HG03432 (cell line): ENCODE measurements around the gene OARD1.
"Not testable (repeated sequence)": the region's sequence is repeated elsewhere in the genome, so short reads cannot be mapped to it uniquely, and the experiment has no call there.

Source experiments
- ATAC-seq: cut with Tn5 transposase; IDR thresholded peaks from one replicate; pipeline ENCODE4 v1.9.1; 2021; ENCODE audit warnings: mild to moderate bottlenecking, moderate library complexity; ENCODE audit not compliant: unreplicated experiment

The OARD1 gene, protein sequence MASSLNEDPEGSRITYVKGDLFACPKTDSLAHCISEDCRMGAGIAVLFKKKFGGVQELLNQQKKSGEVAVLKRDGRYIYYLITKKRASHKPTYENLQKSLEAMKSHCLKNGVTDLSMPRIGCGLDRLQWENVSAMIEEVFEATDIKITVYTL

DNA sequence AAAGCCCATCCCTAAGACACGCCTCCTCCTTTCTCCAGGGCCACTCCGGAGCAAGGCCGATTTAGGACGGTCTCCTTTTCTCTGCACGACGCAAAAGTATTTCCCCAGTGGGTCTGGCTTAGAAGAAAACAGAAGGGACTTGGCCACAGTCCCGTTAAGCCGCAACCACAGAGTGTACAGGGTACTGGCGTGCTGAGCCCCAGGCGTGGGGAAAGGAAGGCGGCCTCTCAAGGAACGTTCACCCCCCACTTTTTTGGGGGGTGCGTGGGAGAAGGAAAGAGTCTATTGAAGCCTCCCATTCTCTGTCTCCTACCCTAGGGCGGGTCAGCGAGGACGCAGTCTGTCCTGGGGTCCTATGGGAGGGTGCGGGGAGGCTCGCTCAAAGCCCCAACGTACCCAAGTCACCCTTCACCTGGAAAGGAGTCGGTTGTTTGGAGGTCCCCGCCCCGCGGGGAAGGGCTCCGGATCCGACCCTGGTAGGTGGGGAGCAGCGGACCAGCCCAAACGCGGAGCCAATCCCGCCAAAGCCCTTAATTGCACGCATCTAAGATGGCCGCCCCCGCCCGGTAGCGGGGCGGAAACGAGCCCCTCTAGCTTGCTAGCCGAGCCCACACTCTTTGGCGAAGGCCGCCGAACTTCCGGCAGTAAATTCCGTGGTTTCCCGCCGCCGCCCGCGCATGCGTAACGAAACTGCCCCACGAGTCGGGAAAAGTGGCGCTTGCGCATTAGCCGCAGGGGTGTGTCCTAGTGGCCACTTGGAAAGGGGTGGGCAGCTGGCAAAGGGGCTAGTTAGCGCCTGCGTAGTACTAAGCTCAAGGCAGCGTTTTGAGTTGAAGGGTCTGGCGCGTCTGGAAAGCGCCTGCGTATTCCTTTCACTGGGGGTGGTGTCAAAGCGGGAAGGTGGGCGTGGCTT is at the start of gene OARD1:
TSS of gene OARD1 (minus strand) at position 434 of the 913 bp plus-strand sequence. CDS start 722 bp downstream, outside the sequence.
- ATAC-seq, result peak; percentile 66

DNA sequence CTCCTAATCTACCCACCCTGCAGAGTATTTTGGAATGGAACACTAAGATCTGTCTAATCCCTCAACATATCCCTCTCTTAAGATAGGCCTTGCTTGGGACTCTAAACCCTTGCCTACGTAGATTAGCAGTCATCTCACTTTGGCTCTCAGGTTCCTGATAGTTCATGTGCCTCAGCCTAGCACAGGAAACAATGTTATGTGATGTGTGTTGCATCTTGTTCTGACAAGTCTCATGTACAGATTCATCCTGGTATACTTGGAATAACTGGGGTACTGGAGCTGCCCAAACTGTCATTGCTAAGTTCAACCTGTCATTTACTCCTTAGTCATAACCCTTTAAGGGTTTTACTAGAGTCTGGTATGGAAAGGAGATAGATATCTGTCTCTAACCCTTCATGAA is 47.9 kb upstream of the OARD1 start:
- no peak for ATAC-seq

DNA sequence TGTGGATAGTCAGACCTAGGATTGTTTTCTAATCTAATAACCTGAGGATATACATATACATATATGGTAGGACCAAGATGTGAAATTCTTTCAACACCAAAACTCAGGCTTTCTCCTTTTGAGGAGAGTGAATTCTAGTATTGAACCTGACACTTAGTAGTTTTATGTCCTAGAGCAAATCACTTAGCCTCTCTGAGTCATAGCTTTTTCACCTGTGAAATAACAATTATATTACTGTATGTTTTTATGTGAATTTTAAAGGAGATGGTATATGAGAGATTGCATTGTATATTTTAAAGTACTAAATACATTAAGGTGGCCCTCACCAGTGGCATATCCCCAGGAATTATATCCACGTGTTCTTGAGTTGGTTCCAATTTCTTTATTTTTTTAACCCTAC is 47.4 kb upstream of the OARD1 start:
- no peak for ATAC-seq

DNA sequence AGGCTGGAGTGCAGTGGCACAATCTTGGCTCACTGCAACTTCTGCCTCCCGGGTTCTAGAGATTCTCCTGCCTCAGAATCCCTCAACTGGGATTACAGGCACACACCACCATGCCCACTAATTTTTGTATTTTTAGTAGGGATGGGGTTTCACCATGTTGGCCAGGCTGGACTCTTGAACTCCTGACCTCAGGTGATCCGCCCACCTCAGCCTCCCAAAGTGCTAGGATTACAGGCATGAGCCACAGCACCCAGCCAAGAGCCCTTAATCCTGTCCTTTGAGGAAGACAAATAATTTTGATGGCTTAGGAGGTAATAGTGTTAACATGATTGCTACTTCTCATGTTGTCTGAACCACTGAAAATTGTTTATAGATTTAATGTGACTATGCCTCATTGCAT is 42.9 kb upstream of the OARD1 start:
- not testable (repeated sequence) for ATAC-seq

DNA sequence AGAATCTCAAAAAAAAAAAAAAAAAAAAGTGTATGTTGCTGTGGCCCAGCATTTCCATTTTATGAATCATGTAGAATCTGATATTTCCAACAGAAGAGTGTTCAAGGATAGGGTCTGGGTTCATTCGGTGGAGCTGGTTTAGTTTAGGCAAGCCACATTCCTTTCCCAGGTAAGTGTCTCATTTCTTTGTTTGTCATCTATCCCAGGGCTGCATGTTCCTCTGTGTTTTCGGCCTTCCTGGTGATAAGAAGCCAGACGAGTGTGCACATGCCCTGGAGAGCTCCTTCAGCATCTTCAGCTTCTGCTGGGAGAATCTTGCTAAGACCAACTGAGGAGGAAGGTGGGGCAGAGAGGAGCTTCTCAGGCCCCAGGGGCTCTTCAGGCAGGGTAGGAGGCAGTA is 38.9 kb upstream of the OARD1 start:
- ATAC-seq, result no peak

DNA sequence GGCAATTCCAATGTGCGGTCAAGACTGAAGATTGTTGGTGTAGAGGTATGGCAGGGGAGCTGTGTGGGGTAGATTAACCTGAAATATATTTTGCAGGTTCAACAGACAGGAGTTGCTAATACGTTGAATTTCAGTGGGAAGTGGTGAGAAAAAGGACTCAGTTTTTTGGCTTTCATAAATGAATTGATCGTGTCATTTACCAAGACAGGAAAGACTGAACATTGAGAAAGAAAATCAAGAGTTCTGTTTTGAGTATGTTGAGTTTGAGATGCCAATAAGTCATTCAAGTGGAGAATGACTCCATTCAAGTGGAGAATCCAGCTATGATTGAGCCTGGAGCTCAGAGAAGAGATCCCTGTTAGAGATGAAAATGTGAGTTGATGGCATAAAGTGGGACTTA is 31.7 kb upstream of the OARD1 start:
- no peak for ATAC-seq

DNA sequence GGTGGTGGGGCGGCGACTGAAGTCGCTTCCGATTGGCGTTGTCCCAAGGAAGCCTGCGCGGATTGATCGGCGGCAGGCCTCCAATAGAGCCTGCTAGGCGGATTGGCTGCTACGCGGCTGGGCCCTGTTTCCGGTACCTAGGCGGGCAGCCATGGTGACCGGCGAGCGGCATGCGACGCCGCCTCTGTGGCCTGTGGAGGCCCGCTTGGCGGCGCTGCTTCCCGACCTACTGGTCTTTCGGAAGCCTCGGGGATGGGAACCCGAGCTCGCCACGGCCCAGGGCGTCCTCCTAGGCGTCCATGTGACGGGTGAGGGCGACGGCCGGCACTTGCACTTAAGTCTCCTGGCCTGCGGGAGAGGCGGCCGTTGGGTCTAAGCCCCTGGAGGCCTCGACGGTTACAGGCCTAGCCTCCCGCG is 28.7 kb upstream of the OARD1 start:
- ATAC-seq, result no peak

DNA sequence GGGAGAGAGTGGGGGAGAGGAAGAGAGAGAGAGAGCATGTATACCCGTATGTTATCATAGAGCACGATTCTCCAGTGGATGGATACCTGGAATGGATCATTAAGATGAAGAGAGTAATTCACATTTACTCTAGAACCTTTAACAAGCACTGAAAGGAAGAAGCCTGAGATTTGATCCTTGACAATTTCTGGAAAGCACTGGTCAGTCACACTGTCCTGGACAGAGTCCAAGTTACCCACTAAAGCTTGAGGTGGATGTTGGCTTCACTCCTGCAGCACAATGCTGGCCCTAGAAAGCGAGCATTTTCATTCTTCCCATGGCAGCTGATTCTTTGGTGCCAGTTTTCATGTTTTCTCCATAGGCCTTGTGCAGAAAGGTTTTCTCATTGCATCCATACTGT is 26.2 kb upstream of the OARD1 start:
- no peak for ATAC-seq

DNA sequence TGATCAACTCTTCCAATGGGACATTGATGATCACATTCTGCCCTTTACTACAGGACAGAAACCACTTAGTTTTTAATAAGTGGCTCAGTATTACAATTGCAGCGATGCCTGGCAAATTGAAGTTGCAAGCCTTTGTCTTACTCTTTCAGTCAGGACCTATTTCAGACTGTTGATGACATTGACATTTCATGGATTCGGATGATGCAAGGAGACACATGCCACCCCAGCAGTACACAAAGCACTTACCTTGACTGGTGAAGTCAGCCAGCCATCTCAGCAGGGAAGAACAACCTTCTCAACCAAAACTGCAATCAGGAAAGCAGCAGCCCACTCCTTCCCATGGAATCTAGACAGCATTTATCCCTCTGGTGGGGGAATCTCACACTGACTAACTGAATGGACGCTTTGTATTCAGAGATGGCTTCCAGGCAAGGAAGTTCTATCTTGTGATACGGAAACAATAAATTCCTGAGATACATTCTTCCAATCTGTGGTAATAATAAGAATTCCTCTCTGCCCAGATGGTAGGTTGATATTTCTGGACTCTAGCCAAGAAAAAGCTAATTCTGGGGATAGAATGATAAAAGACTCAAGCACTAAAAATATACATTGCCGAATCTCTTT is 25.4 kb upstream of the OARD1 start:
- no peak for ATAC-seq

DNA sequence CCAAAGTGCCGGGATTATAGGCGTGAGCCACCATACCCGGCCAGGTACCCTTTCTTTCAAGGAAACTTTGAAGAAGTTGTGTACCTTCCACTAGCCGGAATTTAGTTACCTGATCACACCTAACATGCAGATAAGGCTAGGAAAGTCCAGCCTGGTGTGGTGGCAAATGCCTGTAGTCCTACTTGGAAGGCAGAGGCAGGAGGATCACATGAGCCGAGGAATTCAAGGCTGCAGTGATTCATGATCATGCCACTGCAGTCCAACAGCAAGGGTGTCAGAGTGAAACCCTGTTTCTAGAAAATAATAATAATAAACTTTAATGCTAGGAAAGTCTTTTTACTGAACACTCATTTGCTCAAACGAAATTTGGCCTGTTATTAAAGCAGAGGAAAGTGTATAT is 21.6 kb upstream of the OARD1 start:
- no peak for ATAC-seq

DNA sequence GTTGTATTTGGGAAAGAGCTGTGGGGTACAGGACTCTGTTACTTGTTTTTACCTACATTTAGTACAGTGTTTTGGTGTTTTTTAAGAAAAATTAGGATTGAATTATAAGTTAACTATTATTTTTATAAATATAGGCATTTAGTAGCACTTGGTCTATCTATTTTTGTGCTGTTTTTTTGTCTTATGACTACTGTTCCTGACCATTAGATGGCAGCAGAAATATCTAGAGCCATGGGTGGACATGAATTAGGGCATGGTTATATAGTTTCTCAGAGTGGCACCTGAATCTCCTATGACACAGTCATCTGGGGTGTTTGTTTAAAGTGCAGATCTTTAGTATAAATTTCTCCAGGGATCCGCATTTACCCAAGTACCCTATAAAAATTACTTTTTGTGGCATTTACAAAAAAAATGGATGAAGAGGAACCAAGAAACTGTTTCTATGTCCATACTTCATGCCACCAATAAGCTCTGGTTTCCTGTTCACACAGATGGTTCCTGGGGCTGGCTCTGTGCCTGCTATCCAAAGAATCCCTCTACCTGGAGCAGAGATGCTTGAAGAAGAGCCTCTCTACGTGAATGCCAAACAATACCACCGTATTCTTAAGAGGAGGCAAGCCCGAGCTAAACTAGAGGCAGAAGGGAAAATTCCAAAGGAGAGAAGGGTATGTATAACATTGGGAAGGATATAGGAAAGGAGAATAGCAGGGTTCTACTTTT is 20.4 kb upstream of the OARD1 start:
- ATAC-seq, result no peak

DNA sequence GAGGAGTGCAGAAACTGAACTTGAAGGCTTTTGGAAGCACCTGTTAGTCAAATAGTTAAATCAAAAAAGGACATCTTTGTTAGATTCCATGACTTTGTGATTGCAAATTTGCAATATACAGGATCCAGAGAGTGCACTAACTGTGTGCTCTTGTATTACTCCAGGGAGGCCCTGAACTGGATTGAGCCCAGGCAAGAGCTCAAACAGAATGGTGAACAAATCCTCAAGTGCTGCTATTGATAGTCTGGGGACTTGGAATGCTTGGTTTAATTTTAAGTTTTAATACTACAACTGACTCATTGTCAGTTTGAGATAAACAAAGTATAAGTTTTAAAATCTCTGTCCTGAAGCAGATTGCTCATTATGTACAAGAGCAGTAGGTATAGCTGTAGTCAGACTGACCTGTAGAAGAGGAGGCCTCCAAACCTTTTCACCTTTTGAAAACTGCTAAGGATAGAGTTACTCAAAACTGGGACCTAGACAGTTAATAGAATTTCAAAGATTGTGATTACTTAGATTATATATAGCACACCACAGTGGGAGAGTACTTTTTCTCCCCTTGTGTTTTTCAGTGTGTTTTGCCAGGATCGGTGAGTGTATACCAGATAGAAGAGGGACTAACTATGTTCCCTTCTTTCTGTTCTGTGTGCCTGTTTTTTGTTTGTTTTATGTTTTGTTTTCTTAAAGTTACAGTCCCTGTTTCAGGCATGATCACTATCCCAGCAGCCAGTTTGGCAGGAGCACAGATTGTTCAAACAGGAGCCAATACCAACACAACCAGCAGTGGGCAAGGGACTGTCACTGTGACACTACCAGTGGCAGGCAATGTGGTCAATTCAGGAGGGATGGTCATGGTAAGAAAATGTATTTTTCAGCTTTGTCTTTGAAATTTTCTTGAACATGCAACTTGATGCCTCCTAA is 18.9 kb upstream of the OARD1 start:
- ATAC-seq, result no peak

DNA sequence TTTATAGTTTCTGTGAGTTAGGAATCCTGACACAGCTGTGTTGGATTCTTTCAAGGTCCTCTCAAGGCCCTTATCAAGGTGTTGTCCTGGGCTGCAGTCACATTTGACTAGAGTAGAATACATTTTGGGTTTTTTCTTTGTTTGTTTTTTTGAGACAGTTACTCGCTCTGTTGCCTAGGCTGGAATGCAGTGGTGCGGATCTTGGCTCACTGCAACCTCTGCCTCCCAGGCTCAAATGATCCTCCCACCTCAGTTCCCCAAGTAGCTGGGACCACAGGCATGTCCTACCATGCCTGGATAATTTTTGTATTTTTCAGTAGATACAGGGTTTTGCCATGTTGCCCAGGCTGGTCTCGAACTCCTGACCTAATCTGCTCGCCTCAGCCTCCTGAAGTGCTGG is 16.3 kb upstream of the OARD1 start:
- no peak for ATAC-seq

DNA sequence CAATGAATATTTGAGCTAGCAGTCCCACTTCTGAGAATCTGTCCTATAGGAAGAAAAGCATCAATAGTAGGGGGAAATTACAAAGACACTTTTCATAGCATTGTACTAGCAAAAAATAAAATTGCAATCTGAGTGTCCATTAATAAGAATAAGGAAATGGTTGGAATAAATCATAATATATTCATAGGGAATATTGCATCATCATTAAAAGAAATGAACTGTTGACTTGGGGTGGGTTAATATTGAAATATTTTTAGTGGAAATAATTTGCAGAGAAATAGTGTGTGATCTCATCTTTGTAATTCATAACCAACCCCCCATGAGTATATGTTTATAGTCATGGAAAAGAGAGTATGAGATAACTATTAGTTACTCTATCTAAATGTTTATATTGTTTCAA is 13.0 kb upstream of the OARD1 start:
- no peak for ATAC-seq

DNA sequence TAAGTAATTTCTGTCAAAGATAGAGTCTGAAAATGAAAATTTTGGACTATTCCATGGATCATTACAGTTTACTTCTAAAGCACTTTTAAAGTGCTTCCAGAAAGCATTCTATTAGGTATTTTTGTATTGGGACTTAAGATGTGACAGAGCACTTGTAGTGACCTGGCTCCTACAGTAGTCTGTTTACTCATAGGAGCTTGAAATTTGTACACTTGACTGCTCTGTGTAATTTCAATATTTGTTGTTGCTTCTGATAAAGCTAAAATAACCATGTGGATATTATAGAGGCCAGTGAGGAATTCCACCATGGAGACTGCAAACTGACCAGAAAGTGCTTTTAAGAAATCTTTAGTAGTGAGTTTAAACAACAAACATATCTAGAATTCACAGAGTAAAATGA is 10.9 kb upstream of the OARD1 start:
- no peak for ATAC-seq

DNA sequence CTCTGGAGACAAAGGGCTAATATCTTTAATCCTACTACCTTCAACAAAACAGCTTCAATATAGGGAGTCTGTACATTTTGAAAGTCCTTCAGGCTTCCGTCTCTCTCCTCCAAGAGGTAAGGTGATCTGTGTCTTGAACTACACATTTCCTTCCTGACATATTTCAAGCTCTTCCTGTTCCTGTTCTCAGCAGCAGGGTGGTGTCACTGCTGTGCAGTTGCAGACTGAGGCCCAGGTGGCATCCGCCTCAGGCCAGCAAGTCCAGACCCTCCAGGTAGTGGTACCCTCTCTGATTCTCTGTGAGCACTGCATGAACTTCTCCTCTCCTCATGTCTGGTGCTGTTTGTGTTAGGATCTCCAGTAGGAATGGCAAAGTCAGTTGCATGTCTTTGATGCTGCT is 8.5 kb upstream of the OARD1 start:
- no peak for ATAC-seq

DNA sequence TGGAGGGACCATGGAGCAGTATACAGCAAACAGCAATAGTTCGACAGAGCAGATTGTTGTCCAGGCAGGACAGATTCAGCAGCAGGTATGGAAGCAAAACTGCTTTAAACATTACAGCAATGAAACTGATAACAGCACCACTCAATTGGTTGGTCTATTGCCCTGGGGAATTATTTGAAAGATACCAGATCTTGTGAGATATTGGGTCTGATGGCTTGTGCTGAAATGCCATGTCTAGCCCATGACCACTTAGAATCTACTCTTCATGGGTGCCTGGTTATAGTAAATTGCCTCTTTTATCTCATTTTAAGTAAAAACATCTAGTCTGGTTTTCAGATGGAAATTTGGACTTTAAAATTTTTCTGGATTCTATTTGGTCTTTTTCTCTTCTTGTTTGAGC is 6.9 kb upstream of the OARD1 start:
- ATAC-seq, result no peak

DNA sequence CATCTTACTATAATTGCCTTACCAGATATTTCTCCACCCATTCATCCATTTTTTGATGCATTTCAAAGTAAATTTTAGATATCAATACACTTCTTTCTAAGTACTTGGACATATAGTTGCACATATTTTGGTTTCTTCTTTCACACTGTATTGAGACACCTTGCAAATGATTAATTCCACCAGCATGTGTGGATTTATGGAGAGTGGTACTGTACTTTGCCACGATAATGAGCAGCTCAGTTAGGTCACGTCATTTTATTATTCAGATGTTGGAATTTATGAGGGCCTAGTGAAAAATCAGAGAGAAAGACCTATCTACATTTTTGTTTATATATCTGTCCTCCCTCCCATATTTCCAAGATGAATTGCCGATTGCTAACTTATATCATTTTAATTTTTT is 5.9 kb upstream of the OARD1 start:
- ATAC-seq, result no peak

DNA sequence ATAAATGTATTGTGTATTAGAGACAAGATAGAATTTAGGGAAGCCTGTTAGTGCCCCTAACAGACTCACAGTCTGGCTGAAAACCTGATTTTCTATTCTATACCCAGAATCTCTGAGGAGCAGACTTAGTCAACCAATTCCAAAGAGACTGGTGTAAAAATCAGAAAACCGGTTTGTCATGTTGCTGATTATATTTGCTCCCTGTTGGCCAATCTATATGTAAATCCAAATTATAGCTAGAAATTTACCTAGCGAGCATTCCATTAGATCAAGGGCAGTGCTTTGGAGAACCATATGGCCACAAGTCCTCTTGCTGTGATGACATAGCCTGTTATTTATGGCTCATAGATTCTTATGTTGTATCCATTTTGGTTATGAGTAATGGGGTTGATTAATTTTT is 5.4 kb upstream of the OARD1 start:
- no peak for ATAC-seq
